ENCODE results near the gene COPB2.
"Not testable (repeated sequence)": the region's sequence is repeated elsewhere in the genome, so short reads cannot be mapped to it uniquely, and the experiment has no call there.

The COPB2 gene

DNA sequence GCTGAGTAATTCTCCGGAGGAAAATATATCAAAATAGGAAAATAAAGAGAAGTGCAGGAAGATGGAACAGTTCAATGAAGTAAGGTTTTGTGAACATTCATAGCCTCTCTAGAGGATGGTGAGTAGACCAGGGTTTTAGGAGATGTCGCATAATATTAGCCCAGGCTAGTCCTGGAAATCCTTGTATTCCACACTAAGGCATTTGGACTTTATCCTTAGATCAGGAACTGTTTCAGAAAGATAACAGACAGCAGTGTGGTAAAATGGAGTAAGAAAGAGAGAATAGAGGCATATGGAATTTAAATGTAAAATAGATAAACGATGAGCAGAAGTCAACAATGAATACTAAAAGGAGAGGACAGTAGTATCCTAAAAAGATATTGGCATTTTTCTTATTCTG is 12.1 kb downstream of the COPB2 start:
- DNase-seq: no peak

DNA sequence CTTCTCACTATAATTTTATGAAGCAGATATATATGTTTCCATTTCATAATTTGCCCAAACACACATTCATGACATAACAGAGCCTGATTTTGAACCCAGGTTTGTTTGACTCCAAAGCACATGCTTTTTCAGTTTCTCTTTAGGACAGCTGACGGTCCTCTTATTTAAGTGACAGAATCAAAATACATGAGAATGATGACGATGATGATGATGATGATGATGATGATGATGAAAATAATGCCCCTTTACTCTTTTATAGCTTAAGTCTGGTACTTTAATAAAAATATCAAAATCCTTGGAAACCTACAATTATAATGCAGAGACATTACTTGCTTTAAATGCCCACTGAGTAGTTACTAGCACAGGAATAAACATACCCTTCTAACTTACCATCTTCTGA is 15.3 kb downstream of the COPB2 start:
- DNase-seq: no peak

DNA sequence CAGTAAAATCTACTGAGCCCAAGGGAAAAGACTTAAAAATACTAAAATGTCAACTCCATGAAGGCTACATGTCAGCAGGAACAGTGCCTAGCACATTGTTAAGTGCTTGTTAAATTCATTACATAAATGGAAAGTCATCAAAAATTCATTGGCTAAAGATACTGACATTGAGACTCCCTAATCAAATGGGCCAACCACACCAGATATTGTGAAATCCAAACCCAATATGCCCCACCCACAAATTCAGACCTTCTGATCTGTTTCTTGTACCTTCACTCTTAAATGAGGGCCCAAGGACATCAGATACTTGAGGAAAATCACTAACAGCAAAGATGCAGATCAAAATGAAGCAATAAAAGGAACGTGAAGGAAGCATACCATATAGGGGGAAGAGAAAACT is 24.9 kb downstream of the COPB2 start:
- DNase-seq: no peak

DNA sequence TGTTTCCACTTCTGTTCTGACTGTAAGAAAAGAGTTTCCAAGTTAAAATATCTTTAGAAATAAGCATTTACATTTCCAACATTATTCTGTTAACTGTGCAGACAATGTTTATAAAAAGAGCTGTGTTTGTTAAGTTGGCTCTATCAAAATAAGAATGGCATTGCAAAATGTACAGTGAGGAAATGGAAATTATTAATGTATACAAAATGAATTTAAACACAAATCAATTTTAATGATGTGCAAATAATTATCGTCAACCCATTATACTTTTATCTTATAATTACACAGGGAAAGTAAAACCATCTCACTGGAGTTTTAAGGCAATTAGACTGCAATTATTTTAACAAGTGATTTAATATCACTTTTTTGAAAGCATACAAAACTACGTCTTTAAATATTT is 28.2 kb downstream of the COPB2 start:
- no peak for DNase-seq

DNA sequence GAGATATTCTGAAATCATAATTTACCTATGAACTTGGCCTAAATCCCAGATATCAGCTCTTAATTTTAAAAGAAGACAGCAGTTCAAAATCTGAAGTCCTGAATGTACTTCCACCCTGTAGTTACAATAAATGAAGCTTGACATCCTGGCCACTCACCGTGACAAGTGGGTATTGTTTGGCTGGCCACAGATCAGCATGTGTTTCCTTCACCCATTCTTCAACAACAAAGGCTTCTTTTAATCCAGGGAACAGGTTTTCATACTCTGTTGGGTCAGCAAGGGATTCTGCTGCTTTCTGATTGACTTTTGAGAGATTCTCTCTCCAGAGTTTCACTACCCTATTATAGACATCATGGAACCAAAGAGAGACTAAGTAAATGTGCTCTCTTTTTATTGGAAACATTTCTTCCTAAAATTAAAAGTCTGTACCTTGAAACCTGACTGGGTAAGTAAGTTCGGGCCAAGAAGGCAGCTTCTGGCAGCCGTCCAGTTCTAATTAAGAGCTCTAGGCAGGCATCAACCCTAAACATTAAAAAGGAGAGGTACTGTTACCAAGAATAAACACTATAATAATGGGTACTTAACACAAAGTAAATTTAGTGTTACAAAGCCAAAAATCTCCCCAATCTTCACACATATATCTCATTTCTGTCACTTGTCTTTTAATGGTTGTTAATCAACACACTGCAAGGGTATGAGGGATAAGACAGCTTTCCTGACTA is 30.4 kb downstream of the COPB2 start:
- no peak for DNase-seq

DNA sequence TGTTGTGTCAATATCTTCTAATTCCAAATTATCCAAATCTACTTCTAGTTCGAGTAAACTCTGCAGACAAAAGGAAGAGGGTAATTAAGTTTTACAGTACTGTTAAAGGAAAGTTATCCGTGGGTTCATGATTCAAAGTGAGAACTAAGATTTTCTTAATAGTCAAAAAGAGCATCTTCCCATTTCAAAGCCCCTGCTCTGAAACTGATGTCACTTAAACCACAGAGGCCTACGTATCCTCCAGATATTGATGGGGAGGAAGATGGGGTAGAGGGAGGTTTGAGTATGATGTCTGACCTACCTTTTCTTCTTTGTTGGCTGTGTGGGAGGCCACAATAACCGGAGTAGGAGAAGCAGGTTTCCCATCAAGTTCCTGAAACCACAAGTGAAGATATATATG is 31.5 kb downstream of the COPB2 start:
- DNase-seq: no peak

DNA sequence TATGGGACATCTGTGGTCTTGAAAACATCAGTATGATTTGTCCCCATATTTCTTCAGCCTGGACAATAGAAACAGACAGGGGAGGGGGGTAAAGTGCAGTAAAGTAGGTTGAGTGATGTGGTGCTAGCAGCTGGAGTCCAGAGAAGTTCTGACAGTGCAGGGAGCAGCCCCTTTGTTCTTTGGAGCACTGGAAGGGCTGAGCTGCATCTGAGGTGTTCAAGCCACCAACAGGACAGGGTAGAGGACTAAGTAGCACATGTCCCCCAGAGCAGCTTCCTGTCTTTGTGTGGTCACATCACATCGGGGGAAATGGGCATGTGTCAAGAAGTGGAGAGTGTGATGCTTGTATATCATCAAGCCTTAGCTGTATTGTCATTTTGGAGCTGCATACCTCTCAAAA is 33.6 kb downstream of the COPB2 start:
- DNase-seq: no peak

DNA sequence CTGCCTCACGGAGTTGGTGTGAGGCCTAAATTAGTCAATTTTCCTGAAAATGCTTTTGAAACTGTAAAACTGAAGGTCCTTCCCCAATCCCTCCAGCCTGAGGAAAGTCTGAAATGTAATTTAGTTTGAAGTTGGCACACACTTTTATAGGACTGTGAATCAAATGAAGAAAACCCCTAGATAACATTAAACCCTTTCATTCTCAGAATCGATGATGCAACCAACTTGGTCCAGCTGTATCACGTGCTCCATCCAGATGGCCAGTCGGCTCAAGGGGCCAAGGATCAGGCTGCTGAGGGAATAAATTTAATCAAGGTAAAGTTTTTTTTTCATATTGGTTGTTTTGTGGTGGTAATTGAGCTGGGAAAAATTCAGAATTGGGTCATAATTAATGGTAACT is 34.0 kb downstream of the COPB2 start:
- DNase-seq: no peak

DNA sequence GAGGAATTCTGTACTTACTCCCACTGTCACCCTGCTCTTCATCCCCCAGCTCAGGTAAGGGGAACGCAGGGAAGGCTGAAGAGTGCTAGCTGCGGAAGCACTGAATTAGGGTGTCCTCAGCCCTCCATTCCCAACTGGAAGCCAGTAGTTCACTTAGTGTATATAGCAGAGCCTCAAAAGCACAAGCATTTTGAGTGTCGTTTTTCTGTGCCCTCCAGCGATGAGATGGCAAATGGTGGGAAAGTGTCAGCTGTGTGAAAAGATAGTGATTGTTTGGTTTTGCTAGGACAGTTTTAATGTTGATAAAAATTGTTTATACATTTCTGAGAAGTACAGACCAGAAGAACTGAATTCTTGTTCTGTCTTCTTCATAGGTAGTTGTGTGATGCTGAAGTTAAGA is 34.8 kb downstream of the COPB2 start:
- DNase-seq: no peak

DNA sequence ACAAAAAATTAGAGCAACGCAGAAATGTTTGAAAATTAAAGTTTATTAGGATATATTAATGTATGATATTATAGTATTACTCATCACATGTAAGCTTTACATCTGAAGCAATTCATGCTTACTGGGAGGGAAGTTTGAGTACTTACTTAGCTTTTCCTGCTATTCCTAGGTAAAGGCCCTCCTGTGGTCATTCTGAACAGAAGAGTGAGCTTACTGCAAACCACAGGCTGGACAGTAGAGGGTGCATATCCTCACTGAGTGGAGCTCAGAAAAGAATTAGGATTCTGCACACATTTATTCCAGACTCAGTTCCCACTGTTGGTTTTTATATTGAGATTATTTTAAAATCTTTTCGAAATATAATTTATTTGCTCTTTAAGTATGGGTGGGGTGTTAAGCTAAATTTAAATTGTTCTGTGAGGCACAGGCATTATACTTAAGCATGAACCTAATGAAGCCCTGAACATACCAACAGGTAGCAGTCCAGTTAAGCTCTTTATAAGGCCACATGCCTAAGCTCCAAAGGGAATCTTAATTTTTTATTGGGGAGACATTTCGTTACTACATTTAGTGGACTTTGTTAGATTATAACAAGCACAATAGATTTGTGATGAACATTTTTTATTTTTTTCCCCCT is 35.4 kb downstream of the COPB2 start:
- no peak for DNase-seq

DNA sequence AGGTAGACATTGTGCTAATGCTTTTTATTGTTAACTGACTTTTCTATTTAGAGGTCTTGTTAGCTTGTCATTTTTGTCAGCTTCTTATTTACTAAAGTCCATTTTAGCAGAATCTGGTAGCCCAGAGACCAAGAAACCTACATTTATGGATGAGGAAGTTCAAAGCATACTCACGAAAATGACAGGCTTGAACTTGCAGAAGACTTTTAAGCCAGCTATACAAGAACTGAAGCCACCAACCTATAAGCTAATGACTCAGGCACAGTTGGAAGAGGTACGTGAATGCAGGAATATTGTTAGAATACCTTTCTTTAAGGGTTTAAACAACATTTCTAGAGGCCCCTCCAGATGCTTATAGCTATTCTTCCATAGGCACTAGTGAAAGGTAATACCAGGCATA is 42.7 kb downstream of the COPB2 start:
- DNase-seq: no peak

DNA sequence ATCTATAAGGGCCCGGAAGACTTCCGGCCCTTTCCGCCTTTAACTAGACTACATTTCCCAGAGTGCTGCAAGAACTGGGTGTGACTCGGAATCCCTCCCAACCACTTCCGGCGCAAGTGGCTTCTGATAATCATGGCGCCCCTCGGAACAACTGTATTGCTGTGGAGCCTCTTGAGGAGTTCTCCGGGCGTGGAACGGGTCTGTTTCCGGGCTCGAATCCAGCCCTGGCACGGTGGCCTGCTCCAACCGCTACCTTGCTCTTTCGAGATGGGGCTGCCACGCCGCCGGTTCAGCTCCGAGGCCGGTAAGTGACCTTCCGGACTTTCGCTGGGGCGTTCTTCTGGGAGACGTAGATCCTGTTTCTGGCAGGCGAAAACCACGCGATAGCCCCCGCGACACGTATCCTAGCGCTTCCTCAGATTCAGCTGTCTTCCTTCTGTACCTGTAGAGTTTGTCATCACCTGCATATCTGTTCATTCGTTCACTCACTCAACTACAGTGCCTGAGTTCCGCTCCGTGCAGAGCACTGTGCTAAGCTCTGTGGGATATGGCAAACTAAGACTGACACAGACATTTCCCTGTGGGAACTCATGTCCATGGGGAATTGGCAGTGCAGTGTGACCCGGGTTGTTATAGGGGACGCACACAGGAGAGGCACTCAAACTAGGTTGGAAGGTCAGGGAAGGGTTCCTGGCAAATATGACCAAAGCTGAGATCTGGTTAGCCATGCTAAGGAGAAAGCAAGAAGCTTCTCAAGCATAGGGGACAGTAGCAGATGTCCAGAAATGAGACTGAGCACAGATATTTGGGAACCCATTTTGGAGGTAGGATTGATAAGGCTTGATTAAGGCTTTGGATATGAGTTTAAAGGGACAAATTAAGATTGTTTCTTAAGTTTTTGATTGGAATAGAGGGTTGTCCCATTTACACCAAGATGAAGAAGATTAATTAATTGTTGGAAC is 45.3 kb downstream of the COPB2 start, which contains the start of gene MRPS22:
TSS of gene MRPS22 (plus strand) at position 126 of the 962 bp plus-strand sequence. CDS start at position 133, 7 bp downstream.
- DNase-seq: peak; percentile 61

DNA sequence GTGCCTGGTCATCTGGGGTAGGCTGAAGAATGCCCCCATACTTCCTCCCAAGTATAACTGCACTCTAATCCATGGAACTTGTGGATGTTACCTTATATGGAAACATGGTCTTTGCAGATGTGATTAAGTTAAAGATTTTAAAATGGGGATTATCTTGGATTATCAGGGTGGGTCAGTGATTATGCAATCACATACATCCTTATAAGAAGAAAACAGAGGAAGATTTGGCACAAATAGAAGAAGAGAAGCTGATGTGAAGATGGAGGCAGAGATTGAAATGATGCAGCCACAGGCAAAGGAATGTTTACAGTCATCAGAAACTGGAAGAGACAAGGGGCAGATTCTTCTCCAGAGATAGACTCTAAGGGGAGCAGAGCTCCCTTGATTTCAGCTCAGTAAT is 47.4 kb downstream of the COPB2 start:
- DNase-seq: no peak

DNA sequence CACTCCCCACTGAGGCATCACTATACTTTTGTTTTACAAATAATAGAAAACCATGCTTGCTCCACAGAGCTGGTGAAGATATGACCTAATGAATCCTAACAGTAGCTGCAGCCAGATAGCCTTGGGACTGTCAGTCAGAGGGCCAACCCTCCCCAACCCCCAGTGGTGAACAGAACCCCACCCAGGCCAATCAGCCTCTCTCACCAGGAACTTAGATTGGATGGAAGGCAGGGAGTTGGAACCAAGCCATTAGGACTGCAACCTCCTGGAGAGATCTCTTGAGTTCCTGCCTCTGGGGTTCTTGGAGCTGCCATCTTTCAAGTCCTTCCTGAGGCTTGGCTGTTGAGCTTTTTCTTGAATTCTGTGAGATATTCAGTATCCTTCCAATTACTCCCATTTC is 48.7 kb downstream of the COPB2 start:
- no peak for DNase-seq

DNA sequence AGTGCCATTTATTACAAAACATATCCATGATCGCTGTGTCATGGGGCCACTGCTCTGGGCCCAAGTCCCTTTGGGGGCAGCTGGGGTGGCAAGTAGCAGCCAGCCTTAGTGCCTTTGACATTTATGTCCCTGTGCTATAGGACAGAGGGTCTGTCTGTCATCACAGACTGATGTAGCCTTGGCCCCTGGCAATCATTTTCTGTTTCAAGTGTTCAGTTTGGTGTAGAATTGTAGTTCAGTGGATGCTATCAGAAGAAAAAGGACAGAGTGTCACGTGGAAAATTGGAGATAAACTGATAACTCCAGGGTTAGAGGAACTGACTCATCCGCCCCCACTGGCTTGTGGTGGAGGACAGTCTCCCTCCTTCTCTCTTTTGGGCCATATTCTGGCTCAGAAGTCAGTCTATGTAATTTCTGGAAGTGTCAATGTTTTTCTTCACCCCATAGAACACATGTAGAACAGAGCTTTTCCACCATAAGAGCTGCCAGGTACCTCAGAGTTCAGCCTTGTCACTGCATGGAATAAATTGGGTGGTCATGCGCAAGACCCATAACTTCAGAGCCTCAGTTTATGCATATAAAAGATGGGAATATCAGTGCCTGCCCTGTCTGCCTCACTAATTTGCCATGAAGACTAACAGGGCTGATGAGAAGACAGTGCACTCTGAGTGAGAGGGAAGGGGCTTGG is 50.1 kb downstream of the COPB2 start:
- DNase-seq: no peak

DNA sequence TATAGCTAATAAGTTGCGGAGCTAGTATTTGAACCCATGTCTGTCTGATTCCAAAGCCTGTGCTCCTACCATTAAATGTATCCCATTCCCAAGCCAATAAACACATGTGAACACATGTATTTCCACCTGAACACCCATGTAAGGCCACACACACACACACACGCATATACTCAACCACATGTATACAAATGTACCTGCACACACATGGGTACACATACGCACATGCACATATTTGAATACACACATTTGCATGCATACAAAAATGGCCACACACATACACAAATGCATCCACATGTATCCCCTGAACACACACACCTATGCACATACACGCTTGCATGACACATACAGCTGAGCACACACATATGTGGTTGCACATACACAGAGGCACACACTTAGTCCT is 51.0 kb downstream of the COPB2 start:
- no peak for DNase-seq

DNA sequence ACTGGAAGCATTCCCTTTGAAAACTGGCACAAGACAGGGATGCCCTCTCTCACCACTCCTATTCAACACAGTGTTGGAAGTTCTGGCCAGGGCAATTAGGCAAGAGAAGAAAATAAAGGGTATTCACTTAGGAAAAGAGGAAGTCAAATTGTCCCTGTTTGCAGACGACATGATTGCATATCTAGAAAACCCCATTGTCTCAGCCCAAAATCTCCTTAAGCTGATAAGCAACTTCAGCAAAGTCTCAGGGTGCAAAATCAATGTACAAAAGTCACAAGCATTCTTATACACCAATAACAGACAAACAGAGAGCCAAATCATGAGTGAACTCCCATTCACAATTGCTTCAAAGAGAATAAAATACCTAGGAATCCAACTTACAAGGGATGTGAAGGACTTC is 54.8 kb downstream of the COPB2 start:
- DNase-seq: not testable (repeated sequence)

DNA sequence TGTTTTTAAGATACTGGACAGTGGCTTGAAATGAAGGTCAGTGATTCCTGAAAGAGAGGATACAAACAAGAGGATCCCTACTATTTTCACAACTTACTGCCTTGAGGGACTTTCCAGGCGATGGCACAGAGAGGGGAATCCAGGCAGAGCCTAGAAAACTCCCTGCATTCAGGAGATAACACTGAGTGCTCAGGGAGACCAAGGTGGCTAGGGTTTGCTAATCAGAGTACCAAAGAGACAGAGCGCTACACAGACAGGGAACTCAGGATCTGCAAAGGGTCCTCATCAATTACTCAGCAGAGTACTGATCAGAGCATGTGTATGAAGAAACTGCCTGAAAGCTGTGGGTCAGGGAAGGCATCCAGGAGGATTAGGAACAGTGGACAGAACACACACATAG is 57.4 kb downstream of the COPB2 start:
- no peak for DNase-seq

DNA sequence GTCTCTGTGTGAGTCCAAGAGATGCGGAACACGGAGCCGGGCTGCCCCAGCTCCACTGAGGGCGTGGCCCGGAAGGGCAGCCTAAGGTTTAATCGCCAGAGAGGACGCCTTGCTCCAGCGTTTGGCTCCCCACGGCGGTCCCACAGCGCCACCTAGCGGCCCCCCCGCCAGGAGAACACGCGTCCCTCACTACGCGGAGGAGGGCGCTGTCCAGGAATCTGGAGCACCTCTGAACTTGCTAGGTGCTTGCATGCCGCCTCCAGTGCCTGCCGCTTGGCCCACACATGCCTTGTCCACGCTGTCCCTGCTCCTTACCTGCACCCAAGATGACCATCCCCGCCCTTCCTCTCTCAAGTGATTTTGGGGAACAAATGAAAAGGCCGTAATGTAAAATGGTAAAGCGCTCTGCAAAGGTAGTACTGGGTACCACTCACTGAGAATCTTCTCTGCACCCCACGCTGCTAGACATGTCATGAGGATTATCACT is 60.0 kb downstream of the COPB2 start:
- peak; percentile 71 for DNase-seq

DNA sequence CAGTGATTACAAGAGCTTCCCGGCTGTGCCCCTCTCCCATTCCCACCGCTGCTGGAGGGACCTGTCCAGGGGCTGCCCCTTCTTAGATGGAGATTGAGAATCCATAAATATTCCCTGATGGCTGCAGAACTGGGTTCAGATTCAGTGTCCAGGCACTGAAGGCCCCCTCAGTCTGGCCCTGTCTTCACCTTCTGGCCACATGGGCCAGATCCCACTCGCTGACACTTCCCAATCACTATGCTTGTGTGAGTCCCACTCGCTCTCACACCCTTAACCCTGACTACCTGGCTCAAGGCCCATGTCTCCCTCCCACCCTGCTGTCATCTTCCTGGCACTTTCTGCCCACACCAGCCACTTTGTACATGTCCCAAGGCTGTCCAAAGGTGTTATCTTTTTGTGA is 61.1 kb downstream of the COPB2 start:
- no peak for DNase-seq

DNA sequence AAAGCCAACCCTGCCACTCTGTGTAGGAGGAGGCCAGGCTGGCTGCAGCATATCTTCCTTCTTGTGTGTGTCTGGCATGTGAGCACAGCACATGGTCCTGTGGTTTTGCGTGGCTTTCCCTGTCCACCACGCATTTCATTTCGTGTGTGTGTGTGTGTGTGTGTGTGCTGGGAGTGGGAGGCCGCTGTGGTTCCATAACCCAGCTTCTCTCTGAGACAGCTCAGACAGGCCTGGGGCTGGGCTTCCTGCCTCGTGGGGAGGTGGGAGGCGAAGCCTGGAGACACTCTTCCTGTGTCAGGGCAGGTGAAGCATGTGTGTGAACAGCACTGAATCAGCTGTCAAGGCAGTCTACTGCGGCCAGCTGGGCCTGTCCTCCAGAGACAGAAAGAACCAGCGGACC is 61.6 kb downstream of the COPB2 start:
- DNase-seq: no peak

DNA sequence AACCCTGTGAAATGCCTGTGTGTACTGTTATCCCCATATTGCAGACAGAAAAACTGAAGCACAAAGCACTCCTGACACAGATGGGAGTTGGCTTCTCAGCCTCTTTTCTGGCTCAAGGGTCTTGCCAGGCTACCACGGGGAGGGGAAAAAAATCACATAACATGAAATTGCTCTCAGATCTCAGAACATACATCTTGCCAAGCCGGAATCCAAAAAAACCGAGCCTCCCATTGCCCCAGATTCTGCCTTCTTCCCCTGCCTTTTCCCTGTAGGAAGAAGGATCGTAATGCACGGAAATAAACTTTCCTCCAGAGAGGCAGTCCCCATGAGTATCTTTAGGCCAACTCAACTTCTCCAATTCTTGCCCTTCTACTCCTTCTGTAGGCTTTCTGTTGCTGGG is 62.2 kb downstream of the COPB2 start:
- DNase-seq: no peak

DNA sequence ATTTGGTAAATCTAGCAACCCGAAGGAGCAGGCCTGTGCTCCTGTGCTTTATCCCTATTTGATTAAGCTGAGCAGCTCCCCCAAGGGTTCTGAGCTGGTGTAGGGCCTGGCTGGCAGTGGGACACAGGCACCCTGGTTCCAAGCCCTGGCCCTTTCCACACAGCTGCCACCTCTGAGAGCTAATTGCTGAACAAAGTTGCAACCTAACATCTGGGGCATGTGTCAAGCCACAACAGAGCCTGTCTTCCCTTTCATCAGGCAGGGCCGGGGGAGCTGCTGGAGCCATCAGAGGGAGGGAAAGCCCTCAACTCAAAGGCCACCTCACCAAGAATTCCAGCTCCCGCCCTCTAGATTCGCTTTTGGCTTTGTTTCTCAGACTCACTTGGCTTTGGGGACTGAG is 62.7 kb downstream of the COPB2 start:
- no peak for DNase-seq
